ENCODE results near the gene ANTXR1. TPM values are rescaled to one million over a fixed set of nuclear protein-coding genes. Genes with fewer than 3 reads are reported as not detected.
A peak's percentile ranks its signal among the peaks of the same experiment; 100 is the strongest.

The ANTXR1 gene
- polyA plus RNA-seq, 1 of the 3 experiments (the other 2 are of a cell fraction) = 114 TPM

DNA sequence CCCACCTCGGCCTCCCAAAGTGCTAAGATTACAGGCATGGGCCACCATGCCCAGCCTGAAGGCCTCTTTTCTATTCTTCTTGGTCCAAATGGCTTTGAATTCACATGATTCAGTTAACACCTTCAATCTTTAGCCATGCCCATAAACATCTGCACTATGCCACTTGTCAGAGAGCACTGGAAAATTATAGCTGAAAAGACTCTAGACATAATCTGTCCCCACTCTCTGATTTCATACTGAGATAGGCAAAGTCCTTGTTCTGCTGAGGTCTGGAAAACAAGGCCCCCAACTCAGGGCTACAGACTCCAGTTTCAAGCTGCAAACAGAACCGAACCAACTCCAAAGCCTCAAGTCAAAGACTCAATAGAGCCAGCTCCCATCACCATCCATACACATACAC, 170.7 kb downstream of the ANTXR1 start (continued):
- TF ChIP-seq TEAD4 (IDR thresholded peaks at IDR 0.05; ENCODE audit: borderline replicate concordance, insufficient read depth) = no peak

DNA sequence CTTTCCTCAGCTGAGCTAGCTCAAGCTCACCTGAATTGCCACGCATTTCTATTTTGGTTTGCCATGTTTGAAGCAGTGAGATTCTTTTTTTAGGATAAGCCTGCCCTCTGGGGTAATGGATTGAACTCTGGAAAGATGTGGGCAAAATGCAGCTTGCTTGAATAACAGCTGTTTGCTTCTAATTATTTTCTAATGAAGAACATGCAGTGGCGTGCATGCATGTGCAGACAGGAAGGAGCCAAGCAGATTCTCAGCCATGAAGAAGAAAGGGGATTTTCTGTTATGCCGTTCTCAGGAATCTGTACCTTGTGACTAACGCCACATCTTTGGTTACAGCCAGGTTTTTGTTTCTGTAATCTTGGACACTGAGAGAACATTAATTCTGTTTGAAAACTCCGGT, 171.2 kb downstream of the ANTXR1 start:
- Histone ChIP-seq H3K79me2 (ENCODE audit: insufficient read depth) (no peaks in the 10 kb centered on the region), H3K4me1 (ENCODE audit: control insufficient read depth in 1 of 2, insufficient read depth in 2 of 2, low read depth in 1 of 2, low read length in 1 of 2) (peaks cover 0 to 19% of the 10 kb centered on the region in 2 experiments; a peak in 2 of 4 replicates), H3K9me2 (no peaks in the 10 kb centered on the region), H3K4me2 (no peak overlapping the region), H3K9ac (no peak overlapping the region), H3K9me3 (no peaks in the 10 kb centered on the region), H2AFZ (ENCODE audit: low read depth) (no peak overlapping the region), H3K36me3 (replicated peaks in 1 of 2; ENCODE audit: control insufficient read depth in 1 of 2, insufficient read depth in 2 of 2, low read length in 1 of 2) (peaks cover 46 to 66% of the 10 kb centered on the region in 2 experiments), H4K20me1 (ENCODE audit: insufficient read depth) (no peaks in the 10 kb centered on the region), H3F3A (replicated peaks; ENCODE audit: insufficient read depth) (no peaks in the 10 kb centered on the region), H3K4me3 (ENCODE audit: low read depth in 2 of 2, low read length in 1 of 2) (no peak overlapping the region), H3K27me3 (ENCODE audit: insufficient read depth) (no peaks in the 10 kb centered on the region), H3K27ac (ENCODE audit: low read depth in 2 of 2, low read length in 1 of 2) (peak overlapping the region in 1 of 2 experiments; percentile 74; a peak in 2 of 4 replicates)
- TF ChIP-seq YY1 (IDR thresholded peaks at IDR 0.05; ENCODE audit: low read depth) (no peak), TAF1 (IDR thresholded peaks at IDR 0.05; ENCODE audit: borderline replicate concordance, low read depth, low read length) (no peak), SMC3 (IDR thresholded peaks at IDR 0.05; ENCODE audit: low read depth, low read length) (no peak), MXI1 (IDR thresholded peaks at IDR 0.05; ENCODE audit: low read depth, low read length) (peak; percentile 58), EP300 (IDR thresholded peaks at IDR 0.05; ENCODE audit: borderline replicate concordance in 1 of 2, low read depth in 1 of 2, low read length in 1 of 2) (peak in 1 of 2 experiments; percentile 75; a peak in 2 of 4 replicates), FOXJ3 (CRISPR knock-in tag; IDR thresholded peaks at IDR 0.05) (no peak), RCOR1 (IDR thresholded peaks at IDR 0.05; ENCODE audit: low read length) (peak; percentile 59; the same call in 1 of the 2 replicates), CHD2 (IDR thresholded peaks at IDR 0.05; ENCODE audit: low read length, partially characterized antibody) (peak; percentile 49), RAD21 (IDR thresholded peaks at IDR 0.05; ENCODE audit: low read length) (peak; percentile 24), RFX5 (IDR thresholded peaks at IDR 0.05; ENCODE audit: low read length) (no peak), GABPA (IDR thresholded peaks at IDR 0.05; ENCODE audit: low read depth) (no peak)
- TF ChIP-seq, protein P1, sequence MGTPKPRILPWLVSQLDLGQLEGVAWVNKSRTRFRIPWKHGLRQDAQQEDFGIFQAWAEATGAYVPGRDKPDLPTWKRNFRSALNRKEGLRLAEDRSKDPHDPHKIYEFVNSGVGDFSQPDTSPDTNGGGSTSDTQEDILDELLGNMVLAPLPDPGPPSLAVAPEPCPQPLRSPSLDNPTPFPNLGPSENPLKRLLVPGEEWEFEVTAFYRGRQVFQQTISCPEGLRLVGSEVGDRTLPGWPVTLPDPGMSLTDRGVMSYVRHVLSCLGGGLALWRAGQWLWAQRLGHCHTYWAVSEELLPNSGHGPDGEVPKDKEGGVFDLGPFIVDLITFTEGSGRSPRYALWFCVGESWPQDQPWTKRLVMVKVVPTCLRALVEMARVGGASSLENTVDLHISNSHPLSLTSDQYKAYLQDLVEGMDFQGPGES (IDR thresholded peaks at IDR 0.05; ENCODE audit: low read depth, low read length) = no peak
- TF ChIP-seq, protein P2, sequence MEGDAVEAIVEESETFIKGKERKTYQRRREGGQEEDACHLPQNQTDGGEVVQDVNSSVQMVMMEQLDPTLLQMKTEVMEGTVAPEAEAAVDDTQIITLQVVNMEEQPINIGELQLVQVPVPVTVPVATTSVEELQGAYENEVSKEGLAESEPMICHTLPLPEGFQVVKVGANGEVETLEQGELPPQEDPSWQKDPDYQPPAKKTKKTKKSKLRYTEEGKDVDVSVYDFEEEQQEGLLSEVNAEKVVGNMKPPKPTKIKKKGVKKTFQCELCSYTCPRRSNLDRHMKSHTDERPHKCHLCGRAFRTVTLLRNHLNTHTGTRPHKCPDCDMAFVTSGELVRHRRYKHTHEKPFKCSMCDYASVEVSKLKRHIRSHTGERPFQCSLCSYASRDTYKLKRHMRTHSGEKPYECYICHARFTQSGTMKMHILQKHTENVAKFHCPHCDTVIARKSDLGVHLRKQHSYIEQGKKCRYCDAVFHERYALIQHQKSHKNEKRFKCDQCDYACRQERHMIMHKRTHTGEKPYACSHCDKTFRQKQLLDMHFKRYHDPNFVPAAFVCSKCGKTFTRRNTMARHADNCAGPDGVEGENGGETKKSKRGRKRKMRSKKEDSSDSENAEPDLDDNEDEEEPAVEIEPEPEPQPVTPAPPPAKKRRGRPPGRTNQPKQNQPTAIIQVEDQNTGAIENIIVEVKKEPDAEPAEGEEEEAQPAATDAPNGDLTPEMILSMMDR (IDR thresholded peaks at IDR 0.05) = no peak
- TF ChIP-seq, protein P3, sequence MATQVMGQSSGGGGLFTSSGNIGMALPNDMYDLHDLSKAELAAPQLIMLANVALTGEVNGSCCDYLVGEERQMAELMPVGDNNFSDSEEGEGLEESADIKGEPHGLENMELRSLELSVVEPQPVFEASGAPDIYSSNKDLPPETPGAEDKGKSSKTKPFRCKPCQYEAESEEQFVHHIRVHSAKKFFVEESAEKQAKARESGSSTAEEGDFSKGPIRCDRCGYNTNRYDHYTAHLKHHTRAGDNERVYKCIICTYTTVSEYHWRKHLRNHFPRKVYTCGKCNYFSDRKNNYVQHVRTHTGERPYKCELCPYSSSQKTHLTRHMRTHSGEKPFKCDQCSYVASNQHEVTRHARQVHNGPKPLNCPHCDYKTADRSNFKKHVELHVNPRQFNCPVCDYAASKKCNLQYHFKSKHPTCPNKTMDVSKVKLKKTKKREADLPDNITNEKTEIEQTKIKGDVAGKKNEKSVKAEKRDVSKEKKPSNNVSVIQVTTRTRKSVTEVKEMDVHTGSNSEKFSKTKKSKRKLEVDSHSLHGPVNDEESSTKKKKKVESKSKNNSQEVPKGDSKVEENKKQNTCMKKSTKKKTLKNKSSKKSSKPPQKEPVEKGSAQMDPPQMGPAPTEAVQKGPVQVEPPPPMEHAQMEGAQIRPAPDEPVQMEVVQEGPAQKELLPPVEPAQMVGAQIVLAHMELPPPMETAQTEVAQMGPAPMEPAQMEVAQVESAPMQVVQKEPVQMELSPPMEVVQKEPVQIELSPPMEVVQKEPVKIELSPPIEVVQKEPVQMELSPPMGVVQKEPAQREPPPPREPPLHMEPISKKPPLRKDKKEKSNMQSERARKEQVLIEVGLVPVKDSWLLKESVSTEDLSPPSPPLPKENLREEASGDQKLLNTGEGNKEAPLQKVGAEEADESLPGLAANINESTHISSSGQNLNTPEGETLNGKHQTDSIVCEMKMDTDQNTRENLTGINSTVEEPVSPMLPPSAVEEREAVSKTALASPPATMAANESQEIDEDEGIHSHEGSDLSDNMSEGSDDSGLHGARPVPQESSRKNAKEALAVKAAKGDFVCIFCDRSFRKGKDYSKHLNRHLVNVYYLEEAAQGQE (IDR thresholded peaks at IDR 0.05; ENCODE audit: low read depth, low read length) = no peak
- TF ChIP-seq, protein P4, sequence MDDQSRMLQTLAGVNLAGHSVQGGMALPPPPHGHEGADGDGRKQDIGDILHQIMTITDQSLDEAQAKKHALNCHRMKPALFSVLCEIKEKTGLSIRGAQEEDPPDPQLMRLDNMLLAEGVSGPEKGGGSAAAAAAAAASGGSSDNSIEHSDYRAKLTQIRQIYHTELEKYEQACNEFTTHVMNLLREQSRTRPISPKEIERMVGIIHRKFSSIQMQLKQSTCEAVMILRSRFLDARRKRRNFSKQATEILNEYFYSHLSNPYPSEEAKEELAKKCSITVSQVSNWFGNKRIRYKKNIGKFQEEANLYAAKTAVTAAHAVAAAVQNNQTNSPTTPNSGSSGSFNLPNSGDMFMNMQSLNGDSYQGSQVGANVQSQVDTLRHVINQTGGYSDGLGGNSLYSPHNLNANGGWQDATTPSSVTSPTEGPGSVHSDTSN (IDR thresholded peaks at IDR 0.05) = no peak
- POLR2A ChIA-PET = no interaction called here
- CTCF ChIA-PET = interaction anchor here (0.7 to 1.6 kb wide), 4 partner anchors 16 to 171 kb away, joined by 3 to 5 read pairs (median 4); partner anchors contain the start of gene ANTXR1
- 87% methylated on average over 5 of the region's 5 CpGs for WGBS (ENCODE audit: low lambda C conversion rate)
- peak; percentile 32 for DNase-seq

Measured in SK-N-SH (cell line).